ENCODE data around the gene RORB.
"Not testable (repeated sequence)": the region's sequence is repeated elsewhere in the genome, so short reads cannot be mapped to it uniquely, and the experiment has no call there.

RORB gene

DNA sequence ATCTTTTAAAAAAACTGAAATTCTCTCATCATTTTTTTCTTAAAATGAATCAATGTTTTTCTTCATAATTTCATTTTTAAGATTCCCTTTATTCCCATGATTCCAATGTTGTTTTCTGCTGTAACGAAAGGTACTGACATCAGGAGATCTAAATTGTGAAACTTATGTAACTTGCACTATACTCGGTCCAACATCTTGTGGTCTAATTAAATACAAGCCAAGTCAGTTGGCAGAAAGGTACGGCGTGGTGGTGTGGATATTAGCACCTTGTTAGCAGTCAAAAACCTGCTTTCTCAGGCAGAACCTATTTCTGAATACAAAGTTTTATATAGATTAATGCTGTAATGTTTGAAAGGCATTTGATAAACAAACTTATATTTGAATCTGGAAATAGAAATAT is 20.1 kb downstream of the RORB start:
- no peak for FAIRE-seq

GRCh38 chr9:74519419-74519818 is 22.3 kb downstream of the RORB start:
- no peak for FAIRE-seq

DNA sequence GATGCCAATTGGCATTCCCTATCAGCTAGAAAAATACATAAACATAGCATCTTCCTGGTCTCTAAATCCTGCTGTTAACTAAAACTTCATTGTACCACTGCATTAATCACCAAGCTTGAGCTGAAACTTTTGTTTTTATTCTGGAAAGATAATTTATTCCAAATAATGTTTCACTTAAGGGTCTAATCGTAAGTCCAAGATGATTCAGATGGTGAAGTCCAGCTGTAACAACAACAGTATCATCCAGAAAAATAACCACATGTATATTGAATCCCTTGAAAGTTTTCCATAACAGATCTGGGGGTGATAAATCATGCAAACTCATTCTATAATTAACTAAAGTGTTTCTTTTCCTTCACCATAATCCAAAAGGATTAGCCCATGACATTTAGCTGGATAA is 23.9 kb downstream of the RORB start:
- no peak for FAIRE-seq

- FAIRE-seq = no peak
These were observed 27.2 kb downstream of the RORB start for GRCh38 chr9:74524289-74524688.

DNA sequence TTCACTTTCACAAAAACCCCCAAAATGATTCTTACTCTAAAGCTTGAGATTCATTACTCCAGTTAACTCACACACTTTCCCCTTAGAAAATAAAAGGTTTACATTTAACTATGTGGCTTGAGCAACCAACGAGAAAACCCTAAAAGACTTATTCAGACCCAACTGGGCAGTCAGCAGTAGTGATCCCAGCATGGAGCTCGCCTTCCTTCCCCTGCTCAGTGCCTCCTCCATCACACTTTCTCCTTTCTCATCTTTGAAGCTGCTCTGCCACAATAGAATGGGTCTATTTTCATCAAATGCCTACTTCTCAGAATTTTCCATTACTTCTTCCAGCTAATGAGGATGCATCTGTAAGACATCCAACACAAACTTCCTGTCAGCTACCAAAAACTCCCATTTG is 29.1 kb downstream of the RORB start:
- no peak for FAIRE-seq

DNA sequence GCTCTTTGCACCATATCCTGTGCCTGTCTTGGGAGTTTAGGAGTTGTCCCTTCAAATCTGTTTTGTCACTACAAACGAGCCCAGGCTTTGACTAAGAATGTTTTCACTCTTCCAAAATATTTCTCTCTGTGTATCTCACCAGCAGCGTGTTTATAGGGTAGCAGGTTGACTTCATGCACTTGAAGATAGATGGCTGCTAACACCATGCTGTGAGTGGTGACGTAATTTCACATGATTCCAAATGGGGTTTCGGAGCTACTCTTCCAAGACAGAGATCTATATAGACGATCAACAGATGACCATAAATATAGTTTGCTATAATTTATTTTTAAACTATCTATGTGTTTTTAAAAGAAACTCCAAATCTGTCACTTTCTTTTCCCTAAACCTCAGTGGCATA is 30.6 kb downstream of the RORB start:
- no peak for FAIRE-seq

GRCh38 chr9:74528207-74528606 is 31.1 kb downstream of the RORB start:
- no peak for FAIRE-seq

DNA sequence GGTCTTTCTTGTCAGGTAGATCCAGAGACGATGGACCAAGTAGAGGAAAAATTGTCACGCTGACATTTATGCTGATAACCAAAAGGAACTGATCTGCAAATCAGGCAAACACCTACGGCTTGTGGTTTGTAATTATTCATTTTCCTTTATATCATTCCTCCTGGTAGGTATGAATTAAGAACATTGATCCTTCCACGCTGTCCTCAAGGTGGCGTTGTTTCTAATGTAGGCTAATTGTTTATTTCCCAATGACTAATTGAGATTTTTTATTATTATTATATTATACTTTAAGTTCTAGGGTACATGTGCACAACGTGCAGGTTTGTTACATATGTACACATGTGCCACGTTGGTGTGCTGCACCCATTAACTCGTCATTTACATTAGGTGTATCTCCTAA is 33.3 kb downstream of the RORB start:
- FAIRE-seq = not testable (repeated sequence)

GRCh38 chr9:74533253-74533652 is 36.1 kb downstream of the RORB start:
- no peak for FAIRE-seq

GRCh38 chr9:74534841-74535240 is 37.7 kb downstream of the RORB start:
- FAIRE-seq = no peak

- no peak for FAIRE-seq
These were observed 46.0 kb downstream of the RORB start for GRCh38 chr9:74543145-74543544.

- no peak for FAIRE-seq
These were observed 54.1 kb downstream of the RORB start for GRCh38 chr9:74551266-74551665.

DNA sequence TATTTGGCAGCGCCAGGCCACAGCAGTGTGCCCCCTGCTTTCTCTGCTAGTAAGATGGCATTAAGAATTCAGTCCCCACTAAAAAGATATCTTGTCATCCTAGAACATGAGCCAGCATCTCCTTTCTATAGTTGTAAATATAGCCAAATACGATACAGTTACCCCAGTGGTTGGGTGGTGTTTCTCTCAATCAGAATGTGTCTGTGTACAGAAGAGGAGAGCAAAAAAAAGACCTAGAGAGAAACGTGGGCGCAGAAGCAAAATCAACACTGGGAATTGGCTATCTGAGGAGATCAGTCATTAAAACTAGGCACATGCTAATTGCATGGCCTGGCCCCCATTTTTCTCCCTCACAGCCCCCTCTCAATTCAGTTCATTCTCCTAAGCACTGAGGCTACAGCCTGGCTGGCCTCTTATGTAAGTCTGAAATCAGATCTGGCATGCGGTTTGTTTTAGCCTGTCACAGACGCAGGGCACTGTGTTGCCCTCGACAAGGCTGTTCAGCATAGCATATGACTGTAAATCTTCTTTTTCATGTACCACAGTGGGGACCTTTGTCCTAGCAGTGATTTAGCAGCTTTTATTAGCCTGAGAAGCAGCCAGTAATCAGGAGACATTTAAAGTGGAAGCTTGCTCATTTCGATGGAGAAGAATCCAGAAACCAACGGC is 57.8 kb downstream of the RORB start:
- FAIRE-seq = no peak

DNA sequence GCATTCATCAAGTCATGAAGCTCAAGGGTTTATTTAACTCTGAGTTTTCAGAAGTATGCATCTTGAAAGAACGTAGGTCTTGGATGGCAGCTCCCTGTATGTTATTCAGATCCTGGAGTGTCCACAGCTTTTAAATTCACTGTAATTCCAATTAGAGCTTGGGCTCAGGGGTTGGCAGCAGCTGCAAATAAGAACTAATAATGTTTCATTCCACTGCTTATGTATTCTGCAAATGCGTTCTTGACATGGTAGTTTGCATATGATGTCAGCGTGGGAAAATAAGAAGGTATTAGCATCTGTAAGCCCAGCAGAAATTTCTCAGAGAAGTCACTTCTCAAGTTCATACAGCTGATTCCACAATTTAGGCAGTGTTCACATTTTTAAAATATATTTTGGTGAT is 58.4 kb downstream of the RORB start:
- FAIRE-seq = no peak

DNA sequence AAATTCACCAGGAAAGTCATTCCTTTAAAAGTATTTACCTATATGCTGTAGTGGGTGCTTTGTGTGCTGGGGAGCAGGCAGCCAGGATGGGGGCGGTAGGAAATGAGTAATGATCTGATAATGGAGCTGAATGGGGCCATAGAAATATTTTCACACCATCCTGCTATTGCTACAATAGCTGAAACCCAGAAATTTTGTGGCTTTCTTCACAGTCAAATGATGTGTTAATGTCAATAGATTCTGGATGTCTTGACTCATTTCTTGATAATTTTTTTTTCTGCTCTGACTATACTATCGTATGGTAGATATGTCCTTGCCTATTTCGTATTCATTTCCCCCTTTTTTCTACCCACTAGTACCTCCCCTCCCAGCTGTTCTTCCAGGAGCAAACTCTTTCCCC is 59.5 kb downstream of the RORB start:
- no peak for FAIRE-seq

- FAIRE-seq = no peak
These were observed 60.4 kb downstream of the RORB start for GRCh38 chr9:74557571-74557970.

DNA sequence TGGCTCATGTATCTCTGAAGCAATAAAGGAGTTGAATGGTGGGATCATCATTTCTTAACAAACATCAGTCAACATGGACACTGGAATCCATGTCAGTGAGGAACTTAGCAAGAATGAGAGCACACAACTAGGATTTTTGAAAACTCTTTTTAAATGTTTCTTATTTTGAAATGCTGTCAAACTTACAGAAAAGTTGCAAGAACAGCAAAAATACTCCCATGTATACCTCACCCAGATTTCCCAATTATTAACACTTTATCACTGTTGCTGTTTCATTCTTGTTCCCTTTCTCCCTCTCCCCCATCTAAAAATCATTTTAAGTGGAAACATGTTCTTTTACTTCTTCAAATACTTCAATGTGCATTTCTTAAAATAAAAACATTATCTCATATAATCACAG is 65.5 kb downstream of the RORB start:
- no peak for FAIRE-seq

- FAIRE-seq = peak; percentile 97
These were observed 73.9 kb downstream of the RORB start for GRCh38 chr9:74570879-74571512.

GRCh38 chr9:74573640-74574191 is 76.6 kb downstream of the RORB start:
- no peak for FAIRE-seq

GRCh38 chr9:74576176-74576575 is 79.0 kb downstream of the RORB start:
- FAIRE-seq = no peak

DNA sequence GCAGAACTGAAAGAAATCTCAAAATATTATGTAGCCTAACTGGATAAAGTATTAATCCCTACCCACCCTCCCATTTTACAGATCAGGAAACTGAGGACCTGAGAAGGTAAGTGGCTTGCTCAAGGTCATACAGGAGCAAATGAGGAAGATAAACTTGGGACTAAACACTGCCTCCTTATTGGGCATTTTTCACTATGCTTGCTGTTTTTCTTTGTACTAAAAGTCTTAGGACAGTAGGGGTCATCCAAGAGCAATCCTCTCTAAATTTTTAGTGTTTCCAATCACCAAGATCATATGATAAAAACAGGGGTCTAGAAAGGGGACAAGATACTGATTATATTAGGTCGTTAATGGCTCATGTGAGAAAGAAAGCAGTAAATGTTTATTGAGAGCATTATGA is 80.8 kb downstream of the RORB start:
- FAIRE-seq = no peak

- no peak for FAIRE-seq
These were observed 92.4 kb downstream of the RORB start for GRCh38 chr9:74589576-74589975.

DNA sequence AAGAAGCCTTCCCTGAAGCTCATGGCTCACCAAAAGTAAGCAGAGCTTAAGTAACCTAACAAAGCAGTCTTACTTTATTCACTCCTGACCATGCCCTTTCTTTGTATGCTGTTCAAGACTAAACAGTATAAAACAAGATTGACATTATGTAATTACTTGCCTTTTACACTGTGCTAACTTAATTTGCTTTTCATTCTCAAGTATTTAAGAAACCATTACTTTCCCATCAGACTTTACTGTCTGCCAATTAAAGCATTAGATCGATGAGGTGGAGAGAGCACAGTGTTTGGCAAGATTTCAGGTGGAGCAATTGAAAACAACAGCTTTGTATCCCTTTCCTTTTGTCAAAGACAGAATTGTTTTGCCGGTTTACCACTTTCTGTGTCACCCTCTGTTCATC is 98.2 kb downstream of the RORB start:
- no peak for FAIRE-seq

GRCh38 chr9:74598874-74599273 is 101.7 kb downstream of the RORB start:
- FAIRE-seq = no peak

Data from G401.6 (cell line).